ENCODE data around the gene ACTN4.

ACTN4 gene

GRCh38 chr19:38634757-38635482, 12.5 kb upstream of the ACTN4 start:
- DNase-seq (ENCODE audit: low read depth) = peak; percentile 59
- TF ChIP-seq, protein P1, sequence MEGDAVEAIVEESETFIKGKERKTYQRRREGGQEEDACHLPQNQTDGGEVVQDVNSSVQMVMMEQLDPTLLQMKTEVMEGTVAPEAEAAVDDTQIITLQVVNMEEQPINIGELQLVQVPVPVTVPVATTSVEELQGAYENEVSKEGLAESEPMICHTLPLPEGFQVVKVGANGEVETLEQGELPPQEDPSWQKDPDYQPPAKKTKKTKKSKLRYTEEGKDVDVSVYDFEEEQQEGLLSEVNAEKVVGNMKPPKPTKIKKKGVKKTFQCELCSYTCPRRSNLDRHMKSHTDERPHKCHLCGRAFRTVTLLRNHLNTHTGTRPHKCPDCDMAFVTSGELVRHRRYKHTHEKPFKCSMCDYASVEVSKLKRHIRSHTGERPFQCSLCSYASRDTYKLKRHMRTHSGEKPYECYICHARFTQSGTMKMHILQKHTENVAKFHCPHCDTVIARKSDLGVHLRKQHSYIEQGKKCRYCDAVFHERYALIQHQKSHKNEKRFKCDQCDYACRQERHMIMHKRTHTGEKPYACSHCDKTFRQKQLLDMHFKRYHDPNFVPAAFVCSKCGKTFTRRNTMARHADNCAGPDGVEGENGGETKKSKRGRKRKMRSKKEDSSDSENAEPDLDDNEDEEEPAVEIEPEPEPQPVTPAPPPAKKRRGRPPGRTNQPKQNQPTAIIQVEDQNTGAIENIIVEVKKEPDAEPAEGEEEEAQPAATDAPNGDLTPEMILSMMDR (IDR thresholded peaks at IDR 0.05; ENCODE audit: low read depth, low read length) = peak; percentile 65
- no peak for TF ChIP-seq MYC (IDR thresholded peaks at IDR 0.05; ENCODE audit: low read depth, low read length)
- H3K4me3 ChIP-seq (ENCODE audit: low read depth, low read length) = no peak overlapping the region

- TF ChIP-seq POLR2A (IDR thresholded peaks at IDR 0.05; ENCODE audit: extremely low read depth, insufficient read length) = no peak
- TF ChIP-seq, protein P2, sequence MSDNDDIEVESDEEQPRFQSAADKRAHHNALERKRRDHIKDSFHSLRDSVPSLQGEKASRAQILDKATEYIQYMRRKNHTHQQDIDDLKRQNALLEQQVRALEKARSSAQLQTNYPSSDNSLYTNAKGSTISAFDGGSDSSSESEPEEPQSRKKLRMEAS (IDR thresholded peaks at IDR 0.05; ENCODE audit: low read depth, low read length) = no peak
- TF ChIP-seq MYC (IDR thresholded peaks at IDR 0.05; ENCODE audit: low read depth, low read length) = no peak
- TF ChIP-seq, protein P1 (IDR thresholded peaks at IDR 0.05; ENCODE audit: low read depth, low read length) = no peak
- no peak for DNase-seq (ENCODE audit: low read depth)
- no peak overlapping the region for H3K4me3 ChIP-seq (ENCODE audit: low read depth, low read length)
Observed at GRCh38 chr19:38635483-38636399, 11.7 kb upstream of the ACTN4 start.

DNA sequence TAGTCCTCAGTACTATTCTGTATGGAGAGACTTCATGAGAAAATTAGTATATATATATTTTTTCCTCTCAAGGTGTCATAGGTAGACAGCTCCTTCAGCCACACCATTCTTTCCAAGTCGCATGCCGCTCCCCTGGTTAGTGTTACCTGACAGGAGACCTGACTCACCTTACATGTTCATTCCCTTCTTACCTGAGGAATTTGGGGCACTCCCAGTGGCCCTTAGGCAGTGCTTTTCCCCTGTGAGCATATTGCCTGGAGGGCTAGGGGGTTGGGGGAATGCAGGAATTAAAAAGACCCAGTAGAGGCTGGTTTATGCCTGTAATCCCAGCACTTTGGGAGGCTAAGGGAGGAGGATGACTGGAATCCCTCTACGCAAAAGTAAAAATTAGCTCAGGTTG, 9.0 kb upstream of the ACTN4 start:
- H3K4me3 ChIP-seq (ENCODE audit: low read depth, low read length) = no peak overlapping the region
- no peak for DNase-seq (ENCODE audit: low read depth)
- TF ChIP-seq, protein P2 (IDR thresholded peaks at IDR 0.05; ENCODE audit: low read depth, low read length) = no peak
- TF ChIP-seq, protein P1 (IDR thresholded peaks at IDR 0.05; ENCODE audit: low read depth, low read length) = no peak
- no peak for TF ChIP-seq POLR2A (IDR thresholded peaks at IDR 0.05; ENCODE audit: extremely low read depth, insufficient read length)
- no peak for TF ChIP-seq MYC (IDR thresholded peaks at IDR 0.05; ENCODE audit: low read depth, low read length)

DNA sequence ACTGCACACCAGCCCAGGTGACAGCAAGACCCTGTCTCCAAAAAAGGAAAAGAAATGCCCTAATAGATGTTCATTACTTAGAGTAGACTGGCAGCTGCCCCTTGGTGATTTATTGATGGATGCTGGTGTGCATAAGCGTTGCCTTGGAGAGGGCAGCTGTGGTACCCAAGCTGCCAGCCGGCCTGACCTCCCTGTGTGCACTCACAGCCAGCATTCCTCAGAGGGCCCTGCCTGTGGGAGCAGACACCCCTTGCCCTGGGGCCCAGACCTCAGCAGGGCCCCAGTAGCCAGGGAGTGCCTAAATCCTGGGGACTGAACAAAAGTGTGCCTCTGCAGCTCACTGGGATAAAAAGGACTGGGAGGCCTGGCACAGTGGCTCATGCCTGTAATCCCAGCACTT, 7.8 kb upstream of the ACTN4 start:
- H3K4me3 ChIP-seq (ENCODE audit: low read depth, low read length) = no peak overlapping the region
- DNase-seq (ENCODE audit: low read depth) = no peak
- TF ChIP-seq, protein P1 (IDR thresholded peaks at IDR 0.05; ENCODE audit: low read depth, low read length) = no peak
- no peak for TF ChIP-seq POLR2A (IDR thresholded peaks at IDR 0.05; ENCODE audit: extremely low read depth, insufficient read length)
- no peak for TF ChIP-seq MYC (IDR thresholded peaks at IDR 0.05; ENCODE audit: low read depth, low read length)
- TF ChIP-seq, protein P2 (IDR thresholded peaks at IDR 0.05; ENCODE audit: low read depth, low read length) = no peak

GRCh38 chr19:38640368-38640767, 7.1 kb upstream of the ACTN4 start:
- H3K4me3 ChIP-seq (ENCODE audit: low read depth, low read length) = no peak overlapping the region
- DNase-seq (ENCODE audit: low read depth) = no peak
- TF ChIP-seq POLR2A (IDR thresholded peaks at IDR 0.05; ENCODE audit: extremely low read depth, insufficient read length) (no peak), MYC (IDR thresholded peaks at IDR 0.05; ENCODE audit: low read depth, low read length) (no peak)
- TF ChIP-seq, protein P2 (IDR thresholded peaks at IDR 0.05; ENCODE audit: low read depth, low read length) = no peak
- TF ChIP-seq, protein P1 (IDR thresholded peaks at IDR 0.05; ENCODE audit: low read depth, low read length) = no peak

Data from NB4 (cell line).